Trophoblast cell (in vitro differentiated cells and primary cell): ENCODE measurements around the gene RBM20.

ENCODE experiments used
- DNase-seq, 2 donors: peaks; one replicate each; pipeline ENCODE4 v3.0.0-alpha.2; 2016
- H2AFZ ChIP-seq: 2 replicates; pipeline ENCODE4 v1.6.1; 2013; ENCODE audit warnings: low read length, moderate library complexity, mild to moderate bottlenecking; ENCODE audit not compliant: insufficient read depth, poor library complexity
- H2AK5ac ChIP-seq: 2 replicates; pipeline ENCODE4 v1.6.1; 2013; ENCODE audit warnings: mild to moderate bottlenecking, low read length
- H2BK120ac ChIP-seq: 2 replicates; pipeline ENCODE4 v1.6.1; 2013; ENCODE audit warnings: low read length, mild to moderate bottlenecking, moderate library complexity; ENCODE audit not compliant: insufficient read depth, poor library complexity
- H2BK12ac ChIP-seq: 2 replicates; pipeline ENCODE4 v1.6.1; 2013; ENCODE audit warnings: mild to moderate bottlenecking, low read length, moderate library complexity
- H2BK5ac ChIP-seq: 2 replicates; pipeline ENCODE4 v1.6.1; 2013; ENCODE audit warnings: low read length, low read depth, moderate library complexity, mild to moderate bottlenecking; ENCODE audit not compliant: poor library complexity
- H3K14ac ChIP-seq: 2 replicates; pipeline ENCODE4 v1.6.1; 2013; ENCODE audit warnings: mild to moderate bottlenecking, low read length
- H3K18ac ChIP-seq: 2 replicates; pipeline ENCODE4 v1.6.1; 2013; ENCODE audit warnings: mild to moderate bottlenecking, low read length
- H3K23ac ChIP-seq: 2 replicates; pipeline ENCODE4 v1.6.1; 2013; ENCODE audit warnings: low read length
- H3K27ac ChIP-seq: 2 replicates; pipeline ENCODE4 v1.5.1; 2013; ENCODE audit warnings: low read depth, mild to moderate bottlenecking, inconsistent platforms, low read length, moderate library complexity
- H3K27me3 ChIP-seq: 2 replicates; pipeline ENCODE4 v1.6.1; 2013; ENCODE audit warnings: inconsistent platforms, mild to moderate bottlenecking, low read length, moderate library complexity; ENCODE audit not compliant: insufficient read depth
- H3K36me3 ChIP-seq, 2 experiments: 1 replicate in 1 of 2; 2 replicates in 1 of 2; pipeline ENCODE4 v1.6.1; 2013; ENCODE audit warnings: low read length in 2 of 2, mild to moderate bottlenecking in 2 of 2, moderate library complexity in 1 of 2; ENCODE audit not compliant: insufficient read depth in 2 of 2, control insufficient read depth in 1 of 2
- H3K4ac ChIP-seq: 2 replicates; pipeline ENCODE4 v1.6.1; 2013; ENCODE audit warnings: low read depth, mild to moderate bottlenecking, low read length, moderate library complexity
- H3K4me1 ChIP-seq, 2 experiments: 1 replicate in 1 of 2; 2 replicates in 1 of 2; pipeline ENCODE4 v1.6.1; 2013; ENCODE audit warnings: low read length in 2 of 2, mild to moderate bottlenecking in 2 of 2, moderate library complexity in 1 of 2; ENCODE audit not compliant: insufficient read depth in 2 of 2, control insufficient read depth in 1 of 2
- H3K4me2 ChIP-seq: 2 replicates; pipeline ENCODE4 v1.6.1; 2013; ENCODE audit warnings: inconsistent platforms, mild to moderate bottlenecking, low read length, moderate library complexity
- H3K4me3 ChIP-seq: 2 replicates; pipeline ENCODE4 v1.5.1; 2013; ENCODE audit warnings: mild to moderate bottlenecking, low read depth, low read length, inconsistent platforms
- H3K79me1 ChIP-seq: one replicate; pipeline ENCODE4 v1.6.1; 2013; ENCODE audit warnings: low read length
- H3K79me2 ChIP-seq: 2 replicates; pipeline ENCODE4 v1.6.1; 2013; ENCODE audit warnings: low read length, mild to moderate bottlenecking; ENCODE audit not compliant: control insufficient read depth, insufficient read depth, poor library complexity
- H3K9ac ChIP-seq: 2 replicates; pipeline ENCODE4 v1.6.1; 2013; ENCODE audit warnings: mild to moderate bottlenecking, low read length
- H3K9me3 ChIP-seq: 2 replicates; pipeline ENCODE4 v1.6.1; 2013; ENCODE audit warnings: low read depth, mild to moderate bottlenecking, control low read depth, inconsistent platforms, low read length; ENCODE audit not compliant: insufficient read depth
- H4K12ac ChIP-seq: 2 replicates; pipeline ENCODE4 v1.6.1; 2013; ENCODE audit warnings: low read depth, mild to moderate bottlenecking, low read length, moderate library complexity
- H4K8ac ChIP-seq: 2 replicates; pipeline ENCODE4 v1.6.1; 2013; ENCODE audit warnings: low read depth, mild to moderate bottlenecking, low read length, moderate library complexity
- H4K91ac ChIP-seq: one replicate; pipeline ENCODE4 v1.6.1; 2013; ENCODE audit warnings: low read depth, mild to moderate bottlenecking, low read length, moderate library complexity
- whole genome bisulfite sequencing: extraction: QIAGEN DNeasy Blood & Tissue Kit; methylation state at CpG from one replicate; pipeline ENCODE4 v1.1.7; 2013; ENCODE audit warnings: missing lambda C conversion rate; ENCODE audit not compliant: insufficient read length, insufficient coverage; ENCODE audit errors: extremely low coverage; 5-methylcytosine and 5-hydroxymethylcytosine counted together

The RBM20 gene

DNA sequence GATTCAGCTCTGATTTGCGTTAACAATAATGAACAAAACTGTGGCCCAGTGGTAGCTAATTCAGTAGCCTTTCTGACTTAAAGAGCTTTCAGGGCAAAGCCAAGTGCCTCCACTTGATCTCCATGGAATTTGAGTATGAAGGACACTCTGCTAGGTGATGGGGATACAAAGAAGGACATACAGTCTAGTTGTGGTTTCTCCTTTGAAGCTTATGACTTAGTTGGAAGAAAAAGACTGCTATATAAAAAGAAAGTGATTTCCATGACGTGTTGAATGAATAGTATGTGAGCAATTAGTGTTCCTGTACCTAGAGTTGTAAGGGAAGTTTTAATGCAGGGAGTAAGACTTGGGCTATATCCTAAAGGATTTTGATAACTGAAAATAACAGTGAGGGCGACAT is 235.9 kb downstream of the RBM20 start:
- no peak overlapping the region for H3K4me3 ChIP-seq
- no peaks in the 10 kb centered on the region for H3K79me2 ChIP-seq
- H3K23ac ChIP-seq, result no peak overlapping the region
- no peak overlapping the region for H2AFZ ChIP-seq
- H3K4me1 ChIP-seq, result no peaks in the 10 kb centered on the region
- H3K27me3 ChIP-seq, result no peaks in the 10 kb centered on the region
- peaks cover 2 to 12% of the 10 kb centered on the region in 2 experiments for H3K36me3 ChIP-seq
- no peaks in the 10 kb centered on the region for H3K79me1 ChIP-seq
- no peak overlapping the region for H2BK120ac ChIP-seq
- no peaks in the 10 kb centered on the region for H3K9me3 ChIP-seq
- H4K12ac ChIP-seq, result no peak overlapping the region
- no peak overlapping the region for H3K27ac ChIP-seq
- no peak overlapping the region for H3K18ac ChIP-seq
- H3K14ac ChIP-seq, result no peak overlapping the region
- no peak overlapping the region for H2AK5ac ChIP-seq
- no peak for DNase-seq
- H3K4ac ChIP-seq, result no peak overlapping the region
- no CpG with 5 or more reads among the region's 3 CpGs for WGBS
- no peak overlapping the region for H3K4me2 ChIP-seq
- no peak overlapping the region for H3K9ac ChIP-seq
- no peak overlapping the region for H2BK12ac ChIP-seq
- H4K91ac ChIP-seq, result no peak overlapping the region
- no peak overlapping the region for H2BK5ac ChIP-seq
- no peak overlapping the region for H4K8ac ChIP-seq

GRCh38 chr10:110881247-110881646 is 237.1 kb downstream of the RBM20 start:
- H2BK5ac ChIP-seq, result no peak overlapping the region
- H3K9me3 ChIP-seq, result no peaks in the 10 kb centered on the region
- no peak overlapping the region for H4K91ac ChIP-seq
- no peak overlapping the region for H2AK5ac ChIP-seq
- peak in 1 of 2 donors; percentile 19 for DNase-seq
- H2BK120ac ChIP-seq, result no peak overlapping the region
- no peak overlapping the region for H3K23ac ChIP-seq
- H3K4me1 ChIP-seq, result no peaks in the 10 kb centered on the region
- no peak overlapping the region for H3K18ac ChIP-seq
- H3K36me3 ChIP-seq, result peaks cover 2 to 12% of the 10 kb centered on the region in 2 experiments
- no peak overlapping the region for H3K4me2 ChIP-seq
- no peaks in the 10 kb centered on the region for H3K79me1 ChIP-seq
- H3K27me3 ChIP-seq, result no peaks in the 10 kb centered on the region
- H3K14ac ChIP-seq, result no peak overlapping the region
- no peak overlapping the region for H4K12ac ChIP-seq
- H3K79me2 ChIP-seq, result no peaks in the 10 kb centered on the region
- no peak overlapping the region for H3K27ac ChIP-seq
- no peak overlapping the region for H2AFZ ChIP-seq
- H3K4ac ChIP-seq, result no peak overlapping the region
- H4K8ac ChIP-seq, result no peak overlapping the region
- H3K9ac ChIP-seq, result no peak overlapping the region
- no peak overlapping the region for H2BK12ac ChIP-seq
- no CpG with 5 or more reads among the region's 9 CpGs for WGBS
- no peak overlapping the region for H3K4me3 ChIP-seq

DNA sequence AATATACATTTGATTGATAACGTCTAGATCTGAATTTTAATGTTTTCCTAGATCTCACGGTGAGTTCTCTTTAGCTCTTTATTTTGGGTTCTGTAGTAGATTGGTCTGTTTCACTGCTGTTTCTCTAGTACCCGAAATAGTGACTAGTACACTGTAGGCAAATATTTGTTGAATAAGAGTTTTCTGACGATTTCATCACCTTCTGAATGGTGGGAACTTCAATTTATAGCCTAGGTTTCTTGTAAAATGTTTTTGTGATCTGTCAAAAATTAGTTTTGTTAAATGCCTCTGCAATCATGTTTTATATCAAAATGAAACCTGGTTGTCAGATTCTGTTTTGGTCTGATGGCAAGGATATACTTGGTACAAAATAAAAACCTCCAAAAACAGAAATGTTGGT is 237.8 kb downstream of the RBM20 start:
- H2BK5ac ChIP-seq, result no peak overlapping the region
- no peak overlapping the region for H3K27ac ChIP-seq
- no peak overlapping the region for H4K12ac ChIP-seq
- no peaks in the 10 kb centered on the region for H3K4me1 ChIP-seq
- no peaks in the 10 kb centered on the region for H3K79me2 ChIP-seq
- no peaks in the 10 kb centered on the region for H3K79me1 ChIP-seq
- no peak overlapping the region for H3K4me2 ChIP-seq
- H3K14ac ChIP-seq, result no peak overlapping the region
- H3K4ac ChIP-seq, result no peak overlapping the region
- no peak for DNase-seq
- H2AFZ ChIP-seq, result no peak overlapping the region
- no peak overlapping the region for H4K8ac ChIP-seq
- H3K18ac ChIP-seq, result no peak overlapping the region
- no peak overlapping the region for H3K23ac ChIP-seq
- no peak overlapping the region for H3K9ac ChIP-seq
- no peaks in the 10 kb centered on the region for H3K27me3 ChIP-seq
- H3K36me3 ChIP-seq, result peaks cover 2 to 12% of the 10 kb centered on the region in 2 experiments
- H3K4me3 ChIP-seq, result no peak overlapping the region
- no peak overlapping the region for H2BK120ac ChIP-seq
- no peak overlapping the region for H4K91ac ChIP-seq
- WGBS, result no CpG with 5 or more reads among the region's 4 CpGs
- H3K9me3 ChIP-seq, result no peaks in the 10 kb centered on the region
- H2AK5ac ChIP-seq, result no peak overlapping the region
- H2BK12ac ChIP-seq, result no peak overlapping the region

DNA sequence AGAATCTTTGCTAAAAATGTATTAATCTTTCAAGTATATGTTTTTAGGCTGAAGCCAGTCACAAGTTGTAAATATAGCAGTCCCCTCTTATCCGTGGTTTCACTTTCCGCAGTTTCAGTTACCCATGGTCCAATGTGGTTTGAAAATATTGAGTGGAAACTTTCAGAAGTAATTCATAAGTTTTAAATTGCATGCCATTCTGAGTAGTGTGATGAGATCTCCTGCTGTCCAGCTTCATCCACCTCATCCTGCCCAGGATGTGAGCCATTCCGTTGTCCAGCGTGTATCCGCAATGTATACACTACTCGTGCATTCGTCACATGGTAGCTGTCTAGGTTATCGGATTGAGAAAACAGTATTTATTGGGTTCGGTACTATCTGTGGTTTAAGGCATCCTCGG is 239.8 kb downstream of the RBM20 start:
- no peak overlapping the region for H3K18ac ChIP-seq
- no peak overlapping the region for H4K8ac ChIP-seq
- H2BK5ac ChIP-seq, result no peak overlapping the region
- peaks cover 2 to 10% of the 10 kb centered on the region in 2 experiments for H3K36me3 ChIP-seq
- no peaks in the 10 kb centered on the region for H3K4me1 ChIP-seq
- no CpG with 5 or more reads among the region's 10 CpGs for WGBS
- H3K4me3 ChIP-seq, result no peak overlapping the region
- H4K91ac ChIP-seq, result no peak overlapping the region
- no peak overlapping the region for H3K9ac ChIP-seq
- no peak overlapping the region for H3K14ac ChIP-seq
- H3K23ac ChIP-seq, result no peak overlapping the region
- H3K4me2 ChIP-seq, result no peak overlapping the region
- H2BK120ac ChIP-seq, result no peak overlapping the region
- H3K79me1 ChIP-seq, result no peaks in the 10 kb centered on the region
- H3K27ac ChIP-seq, result no peak overlapping the region
- H3K79me2 ChIP-seq, result no peaks in the 10 kb centered on the region
- no peak overlapping the region for H2AK5ac ChIP-seq
- H4K12ac ChIP-seq, result no peak overlapping the region
- no peak overlapping the region for H2BK12ac ChIP-seq
- no peak overlapping the region for H2AFZ ChIP-seq
- H3K27me3 ChIP-seq, result no peaks in the 10 kb centered on the region
- no peak overlapping the region for H3K4ac ChIP-seq
- H3K9me3 ChIP-seq, result no peaks in the 10 kb centered on the region
- no peak for DNase-seq
